ENCODE data around the gene BCO1.

BCO1 gene

GRCh38 chr16:81276323-81276722 lies 37.8 kb downstream of the BCO1 start:
- DNase-seq: no peak

- no peak for DNase-seq
These were observed 39.1 kb downstream of the BCO1 start for GRCh38 chr16:81277541-81278080.

GRCh38 chr16:81278526-81278925 lies 40.0 kb downstream of the BCO1 start:
- DNase-seq: no peak

- peak in 3 of 4 experiments; percentile 30 to 66 (median 51) for DNase-seq
These were observed 40.9 kb downstream of the BCO1 start for GRCh38 chr16:81279392-81279791.

- no peak for DNase-seq
These were observed 41.9 kb downstream of the BCO1 start for GRCh38 chr16:81280393-81280792.

- no peak for DNase-seq
These were observed 44.6 kb downstream of the BCO1 start for GRCh38 chr16:81283044-81283443.

- no peak for DNase-seq
These were observed 46.6 kb downstream of the BCO1 start for GRCh38 chr16:81284995-81285600.

GRCh38 chr16:81286190-81286589 lies 47.7 kb downstream of the BCO1 start:
- DNase-seq: no peak

GRCh38 chr16:81291117-81291516 lies 52.6 kb downstream of the BCO1 start:
- no peak for DNase-seq

- DNase-seq: no peak
These were observed 54.4 kb downstream of the BCO1 start for GRCh38 chr16:81292936-81293335.

GRCh38 chr16:81293909-81294802 lies 55.7 kb downstream of the BCO1 start:
- no peak for DNase-seq

GRCh38 chr16:81296631-81297030 lies 58.1 kb downstream of the BCO1 start:
- DNase-seq: no peak

- DNase-seq: no peak
These were observed 69.3 kb downstream of the BCO1 start for GRCh38 chr16:81307770-81308169.

- no peak for DNase-seq
These were observed 71.7 kb downstream of the BCO1 start for GRCh38 chr16:81310045-81310644.

GRCh38 chr16:81311762-81312161 lies 73.3 kb downstream of the BCO1 start:
- no peak for DNase-seq

GRCh38 chr16:81313701-81314602 lies 75.5 kb downstream of the BCO1 start:
- no peak for DNase-seq

GRCh38 chr16:81314603-81315270 lies 76.2 kb downstream of the BCO1 start, which contains the start of gene GAN:
Gene GAN (plus strand): TSS chr16:81314962. CDS start chr16:81315114, 152 bp downstream.
- DNase-seq: peak; percentile 96 to 98 (median 98)

GRCh38 chr16:81315271-81316175 lies 77.0 kb downstream of the BCO1 start:
- peak; percentile 64 to 86 (median 75) for DNase-seq

- DNase-seq: no peak
These were observed 77.6 kb downstream of the BCO1 start for GRCh38 chr16:81316176-81316496.

- no peak for DNase-seq
These were observed 80.2 kb downstream of the BCO1 start for GRCh38 chr16:81318711-81319110.

All from suppressor macrophage (primary cell).